ENCODE data around the gene TUFT1. TPM values are rescaled to one million over a fixed set of nuclear protein-coding genes. Genes with fewer than 3 reads are reported as not detected.

The TUFT1 gene
- polyA plus RNA-seq, 1 donor from 2014 or later: 25.8 TPM

- Histone ChIP-seq H3K36me3 (ENCODE audit: insufficient read depth, low read length) (no peaks in the 10 kb centered on the region), H4K20me1 (ENCODE audit: insufficient read depth) (no peaks in the 10 kb centered on the region), H2AFZ (ENCODE audit: low read depth, low read length) (no peak overlapping the region), H3K79me2 (replicated peaks; ENCODE audit: insufficient read depth, low read length) (peaks cover 78% of the 10 kb centered on the region), H3K9me2 (ENCODE audit: insufficient read depth, low read length) (no peaks in the 10 kb centered on the region), H3K4me2 (ENCODE audit: low read length) (no peak overlapping the region), H3K27me3 (ENCODE audit: insufficient read depth, low read depth, low read length) (no peaks in the 10 kb centered on the region), H3K9me3 (ENCODE audit: low read length) (no peaks in the 10 kb centered on the region), H3K4me3 (ENCODE audit: low read length) (no peak overlapping the region), H3K27ac (ENCODE audit: low read length) (no peak overlapping the region), H3K9ac (ENCODE audit: low read length) (no peak overlapping the region), H3F3A (ENCODE audit: insufficient read depth, low read length, poor library complexity, severe bottlenecking) (no peaks in the 10 kb centered on the region)
- TF ChIP-seq RAD21 (conservative IDR thresholded peaks at IDR 0.05): no peak
- no peak for TF ChIP-seq TAF1 (IDR thresholded peaks at IDR 0.05; ENCODE audit: low read depth)
- no peak for TF ChIP-seq MXI1 (conservative IDR thresholded peaks at IDR 0.05; ENCODE audit: poor library complexity, severe bottlenecking)
- no peak for TF ChIP-seq SMC3 (conservative IDR thresholded peaks at IDR 0.05; ENCODE audit: poor library complexity)
- TF ChIP-seq EP300 (conservative IDR thresholded peaks at IDR 0.05; ENCODE audit: poor library complexity, severe bottlenecking): no peak
- no peak for TF ChIP-seq REST (IDR thresholded peaks at IDR 0.05; ENCODE audit: borderline replicate concordance)
- no peak for TF ChIP-seq CTCF (IDR thresholded peaks at IDR 0.05; ENCODE audit: poor library complexity, severe bottlenecking)
- no peak for TF ChIP-seq POLR2AphosphoS5 (IDR thresholded peaks at IDR 0.05)
- no peak for TF ChIP-seq EZH2 (IDR thresholded peaks at IDR 0.05; ENCODE audit: borderline replicate concordance, insufficient read depth, low read length, poor library complexity, severe bottlenecking)
Observed at GRCh38 chr1:151620286-151620685, 80.2 kb downstream of the TUFT1 start.

- Histone ChIP-seq H3K4me2 (ENCODE audit: low read length) (no peak overlapping the region), H4K20me1 (ENCODE audit: insufficient read depth) (no peaks in the 10 kb centered on the region), H3K4me3 (ENCODE audit: low read length) (no peak overlapping the region), H3F3A (ENCODE audit: insufficient read depth, low read length, poor library complexity, severe bottlenecking) (no peaks in the 10 kb centered on the region), H3K36me3 (ENCODE audit: insufficient read depth, low read length) (no peaks in the 10 kb centered on the region), H3K9ac (ENCODE audit: low read length) (no peak overlapping the region), H3K27me3 (ENCODE audit: insufficient read depth, low read depth, low read length) (no peaks in the 10 kb centered on the region), H3K27ac (ENCODE audit: low read length) (no peak overlapping the region), H3K9me2 (ENCODE audit: insufficient read depth, low read length) (no peaks in the 10 kb centered on the region), H3K9me3 (ENCODE audit: low read length) (no peaks in the 10 kb centered on the region), H3K79me2 (replicated peaks; ENCODE audit: insufficient read depth, low read length) (peaks cover 74% of the 10 kb centered on the region), H2AFZ (ENCODE audit: low read depth, low read length) (no peak overlapping the region)
- TF ChIP-seq SMC3 (conservative IDR thresholded peaks at IDR 0.05; ENCODE audit: poor library complexity) (no peak), RAD21 (conservative IDR thresholded peaks at IDR 0.05) (no peak), EZH2 (IDR thresholded peaks at IDR 0.05; ENCODE audit: borderline replicate concordance, insufficient read depth, low read length, poor library complexity, severe bottlenecking) (no peak), TAF1 (IDR thresholded peaks at IDR 0.05; ENCODE audit: low read depth) (no peak), EP300 (conservative IDR thresholded peaks at IDR 0.05; ENCODE audit: poor library complexity, severe bottlenecking) (no peak), REST (IDR thresholded peaks at IDR 0.05; ENCODE audit: borderline replicate concordance) (no peak), CTCF (IDR thresholded peaks at IDR 0.05; ENCODE audit: poor library complexity, severe bottlenecking) (no peak), MXI1 (conservative IDR thresholded peaks at IDR 0.05; ENCODE audit: poor library complexity, severe bottlenecking) (no peak), POLR2AphosphoS5 (IDR thresholded peaks at IDR 0.05) (no peak)
Observed at GRCh38 chr1:151621351-151621750, 81.2 kb downstream of the TUFT1 start.
